ENCODE results near the gene NEK3. TPM values are rescaled to one million over a fixed set of nuclear protein-coding genes. Genes with fewer than 3 reads are reported as not detected.
"Not testable (repeated sequence)": the region's sequence is repeated elsewhere in the genome, so short reads cannot be mapped to it uniquely, and the experiment has no call there.

NEK3 gene
- total and polyA plus RNA-seq, 2 donors from 2014 or later, result 17.4 to 21.1 TPM

DNA sequence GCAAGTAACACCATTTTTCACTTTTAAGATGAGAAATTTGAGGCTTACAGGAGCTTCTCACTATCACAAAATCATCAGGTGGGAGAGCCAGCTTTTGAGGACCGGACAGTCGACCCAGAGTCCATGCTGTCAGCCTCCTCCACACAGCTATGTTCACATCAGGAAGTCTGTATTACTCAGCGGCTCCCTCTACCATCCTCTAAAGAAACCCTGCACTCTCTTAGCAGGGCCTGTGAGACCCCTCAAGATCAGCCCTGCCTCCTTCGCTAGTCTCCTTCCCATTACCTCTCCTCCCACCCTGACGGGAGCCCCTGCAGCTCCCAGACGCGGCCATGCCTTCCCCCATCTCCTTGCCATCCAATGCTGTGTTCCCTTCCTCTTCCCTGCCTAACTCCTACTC, 43.1 kb upstream of the NEK3 start:
- H3K27me3 ChIP-seq (ENCODE audit: control insufficient read depth, insufficient read depth, low read length); H3K36me3 ChIP-seq (ENCODE audit: control insufficient read depth in 2 of 3, insufficient read depth in 3 of 3, low read length in 3 of 3); H3K9ac ChIP-seq (ENCODE audit: low read length in 3 of 3); intact Hi-C loops (cut with DNase I); DNase-seq; H3K4me1 ChIP-seq (ENCODE audit: control insufficient read depth in 2 of 3, insufficient read depth in 2 of 3, low read depth in 1 of 3, low read length in 3 of 3); H3K27ac ChIP-seq (ENCODE audit: low read depth in 2 of 2, low read length in 2 of 2); FAIRE-seq; H3K9me3 ChIP-seq (ENCODE audit: control insufficient read depth in 2 of 3, insufficient read depth in 1 of 3, low read length in 3 of 3); H3K4me3 ChIP-seq (ENCODE audit: low read length in 3 of 3): not testable (repeated sequence)

DNA sequence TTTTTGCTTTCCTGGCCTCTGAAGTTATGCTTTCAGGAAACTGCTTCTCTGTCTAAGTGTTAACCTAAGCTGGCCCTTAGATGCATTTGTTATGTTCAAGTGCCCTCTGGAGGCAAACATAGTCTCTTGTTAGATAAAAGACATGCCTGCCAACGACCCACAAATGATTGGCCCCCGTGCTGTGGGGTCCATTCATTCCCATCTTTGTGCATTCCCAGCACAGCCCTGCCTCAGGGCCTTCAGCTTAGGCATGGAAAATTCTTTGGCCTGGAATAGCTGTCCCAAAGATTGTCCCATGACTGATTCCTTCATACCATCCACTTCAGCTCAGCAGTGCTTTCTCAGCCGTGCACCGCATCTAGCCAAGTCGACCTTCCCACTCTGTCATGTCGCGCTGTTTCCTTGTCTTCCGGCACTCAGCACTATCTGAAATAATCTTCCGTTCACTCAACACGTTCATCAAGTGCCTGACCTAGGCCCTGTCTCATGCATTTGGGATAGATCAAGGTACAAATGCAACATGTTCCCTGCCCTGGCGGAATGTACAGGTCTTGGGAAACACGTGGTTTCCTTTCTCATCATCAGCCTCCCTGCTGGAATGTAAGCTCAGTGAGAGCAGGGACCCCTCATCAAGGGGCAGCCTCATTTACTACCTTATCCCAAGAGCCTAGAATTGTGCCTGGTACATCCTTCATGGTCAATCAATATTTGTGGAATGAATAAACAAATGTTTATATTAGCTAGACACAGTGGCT, 42.2 kb upstream of the NEK3 start:
- H3K9me3 ChIP-seq (ENCODE audit: control insufficient read depth in 2 of 3, insufficient read depth in 1 of 3, low read length in 3 of 3); H3K9ac ChIP-seq (ENCODE audit: low read length in 3 of 3); H3K36me3 ChIP-seq (ENCODE audit: control insufficient read depth in 2 of 3, insufficient read depth in 3 of 3, low read length in 3 of 3); intact Hi-C loops (cut with DNase I); H3K4me3 ChIP-seq (ENCODE audit: low read length in 3 of 3); FAIRE-seq; H3K27ac ChIP-seq (ENCODE audit: low read depth in 2 of 2, low read length in 2 of 2); H3K27me3 ChIP-seq (ENCODE audit: control insufficient read depth, insufficient read depth, low read length); H3K4me1 ChIP-seq (ENCODE audit: control insufficient read depth in 2 of 3, insufficient read depth in 2 of 3, low read depth in 1 of 3, low read length in 3 of 3): not testable (repeated sequence)
- DNase-seq, result peak in 2 of 5 donors; percentile 36 to 65
- TF ChIP-seq, protein P1, sequence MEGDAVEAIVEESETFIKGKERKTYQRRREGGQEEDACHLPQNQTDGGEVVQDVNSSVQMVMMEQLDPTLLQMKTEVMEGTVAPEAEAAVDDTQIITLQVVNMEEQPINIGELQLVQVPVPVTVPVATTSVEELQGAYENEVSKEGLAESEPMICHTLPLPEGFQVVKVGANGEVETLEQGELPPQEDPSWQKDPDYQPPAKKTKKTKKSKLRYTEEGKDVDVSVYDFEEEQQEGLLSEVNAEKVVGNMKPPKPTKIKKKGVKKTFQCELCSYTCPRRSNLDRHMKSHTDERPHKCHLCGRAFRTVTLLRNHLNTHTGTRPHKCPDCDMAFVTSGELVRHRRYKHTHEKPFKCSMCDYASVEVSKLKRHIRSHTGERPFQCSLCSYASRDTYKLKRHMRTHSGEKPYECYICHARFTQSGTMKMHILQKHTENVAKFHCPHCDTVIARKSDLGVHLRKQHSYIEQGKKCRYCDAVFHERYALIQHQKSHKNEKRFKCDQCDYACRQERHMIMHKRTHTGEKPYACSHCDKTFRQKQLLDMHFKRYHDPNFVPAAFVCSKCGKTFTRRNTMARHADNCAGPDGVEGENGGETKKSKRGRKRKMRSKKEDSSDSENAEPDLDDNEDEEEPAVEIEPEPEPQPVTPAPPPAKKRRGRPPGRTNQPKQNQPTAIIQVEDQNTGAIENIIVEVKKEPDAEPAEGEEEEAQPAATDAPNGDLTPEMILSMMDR (IDR thresholded peaks at IDR 0.05; ENCODE audit: borderline replicate concordance, extremely low read depth, insufficient read depth), result peak; percentile 42

DNA sequence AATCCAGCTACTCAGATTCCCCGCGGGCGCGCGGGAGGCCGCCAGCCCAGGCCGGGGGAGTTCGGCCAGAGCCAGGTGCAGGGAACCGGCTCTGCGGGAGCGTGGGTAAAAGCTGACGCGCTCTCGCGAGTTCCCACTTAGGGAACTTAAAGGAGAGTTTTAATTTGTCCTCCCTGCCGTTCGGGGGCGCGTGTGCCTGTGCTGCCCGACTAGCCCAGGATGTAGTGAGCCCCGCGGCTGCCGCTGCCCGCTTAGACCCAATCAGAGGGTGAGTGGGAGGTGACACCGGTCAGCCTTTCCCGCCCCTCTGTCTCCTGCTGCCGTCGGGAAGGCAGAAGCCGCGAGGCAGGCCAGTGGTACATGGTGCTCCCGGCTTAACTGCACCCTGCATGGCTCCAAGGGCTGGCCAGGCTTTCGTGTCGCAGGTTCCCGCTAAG, 36.0 kb upstream of the NEK3 start:
- TF ChIP-seq, protein P1 (IDR thresholded peaks at IDR 0.05; ENCODE audit: borderline replicate concordance, extremely low read depth, insufficient read depth), result peak; percentile 9
- no peaks in the 10 kb centered on the region for H3K27me3 ChIP-seq (ENCODE audit: control insufficient read depth, insufficient read depth, low read length)
- no peak for FAIRE-seq
- peak overlapping the region in 2 of 3 donors; percentile 28 to 99 for H3K9ac ChIP-seq (ENCODE audit: low read length in 3 of 3)
- intact Hi-C loops (cut with DNase I), result no loop called here
- DNase-seq, result peak; percentile 72 to 95 (median 85)
- H3K9me3 ChIP-seq (ENCODE audit: control insufficient read depth in 2 of 3, insufficient read depth in 1 of 3, low read length in 3 of 3), result no peaks in the 10 kb centered on the region
- H3K4me3 ChIP-seq (ENCODE audit: low read length in 3 of 3), result peak overlapping the region; percentile 81 to 100 (median 99)
- peak overlapping the region in 1 of 2 donors; percentile 51 for H3K27ac ChIP-seq (ENCODE audit: low read depth in 2 of 2, low read length in 2 of 2)
- H3K4me1 ChIP-seq (ENCODE audit: control insufficient read depth in 2 of 3, insufficient read depth in 2 of 3, low read depth in 1 of 3, low read length in 3 of 3), result peaks cover 0 to 5% (median 0%) of the 10 kb centered on the region in 3 donors
- H3K36me3 ChIP-seq (ENCODE audit: control insufficient read depth in 2 of 3, insufficient read depth in 3 of 3, low read length in 3 of 3), result no peaks in the 10 kb centered on the region

DNA sequence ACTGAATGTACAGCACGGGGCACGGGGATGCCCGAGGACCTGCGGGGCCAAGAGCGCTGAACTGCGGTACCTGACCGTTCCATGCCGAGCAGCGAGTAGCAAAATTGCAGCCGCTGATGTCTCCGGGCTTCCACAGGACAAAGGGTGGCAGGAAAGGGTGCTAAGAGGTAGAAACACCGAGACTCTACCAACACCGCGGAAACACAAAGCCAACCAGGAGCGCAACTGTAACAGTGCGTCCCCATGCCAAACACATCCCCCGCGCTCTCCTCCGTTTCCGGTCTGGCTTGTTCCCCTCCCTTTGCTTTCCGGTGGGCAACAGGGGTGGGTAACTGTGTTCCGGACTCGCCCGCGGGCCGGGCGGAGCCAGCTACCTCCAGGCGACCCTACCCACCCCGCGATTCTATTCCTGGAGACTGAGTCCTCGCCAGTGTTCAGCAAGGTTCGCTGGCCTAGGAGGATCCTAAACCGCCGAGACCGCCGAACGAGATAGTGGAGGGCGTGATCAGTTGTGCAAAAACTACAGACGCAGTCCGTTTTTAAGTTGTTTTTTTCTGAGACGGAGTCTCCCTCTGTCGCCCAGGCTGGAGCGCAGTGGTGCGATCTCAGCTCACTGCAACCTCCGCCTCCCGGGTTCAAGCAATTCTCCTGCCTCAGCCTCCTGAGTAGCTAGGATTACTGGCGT, 34.9 kb upstream of the NEK3 start:
- peak overlapping the region; percentile 81 to 100 (median 99) for H3K4me3 ChIP-seq (ENCODE audit: low read length in 3 of 3)
- H3K27me3 ChIP-seq (ENCODE audit: control insufficient read depth, insufficient read depth, low read length), result no peaks in the 10 kb centered on the region
- H3K4me1 ChIP-seq (ENCODE audit: control insufficient read depth in 2 of 3, insufficient read depth in 2 of 3, low read depth in 1 of 3, low read length in 3 of 3), result peaks cover 0 to 5% (median 0%) of the 10 kb centered on the region in 3 donors
- no peaks in the 10 kb centered on the region for H3K36me3 ChIP-seq (ENCODE audit: control insufficient read depth in 2 of 3, insufficient read depth in 3 of 3, low read length in 3 of 3)
- peak; percentile 91 to 94 (median 94) for DNase-seq
- H3K27ac ChIP-seq (ENCODE audit: low read depth in 2 of 2, low read length in 2 of 2), result peak overlapping the region; percentile 67 to 69
- intact Hi-C loops (cut with DNase I), result no loop called here
- no peaks in the 10 kb centered on the region for H3K9me3 ChIP-seq (ENCODE audit: control insufficient read depth in 2 of 3, insufficient read depth in 1 of 3, low read length in 3 of 3)
- peak overlapping the region; percentile 28 to 99 (median 80) for H3K9ac ChIP-seq (ENCODE audit: low read length in 3 of 3)
- FAIRE-seq, result no peak
- TF ChIP-seq, protein P1 (IDR thresholded peaks at IDR 0.05; ENCODE audit: borderline replicate concordance, extremely low read depth, insufficient read depth), result peak; percentile 1

DNA sequence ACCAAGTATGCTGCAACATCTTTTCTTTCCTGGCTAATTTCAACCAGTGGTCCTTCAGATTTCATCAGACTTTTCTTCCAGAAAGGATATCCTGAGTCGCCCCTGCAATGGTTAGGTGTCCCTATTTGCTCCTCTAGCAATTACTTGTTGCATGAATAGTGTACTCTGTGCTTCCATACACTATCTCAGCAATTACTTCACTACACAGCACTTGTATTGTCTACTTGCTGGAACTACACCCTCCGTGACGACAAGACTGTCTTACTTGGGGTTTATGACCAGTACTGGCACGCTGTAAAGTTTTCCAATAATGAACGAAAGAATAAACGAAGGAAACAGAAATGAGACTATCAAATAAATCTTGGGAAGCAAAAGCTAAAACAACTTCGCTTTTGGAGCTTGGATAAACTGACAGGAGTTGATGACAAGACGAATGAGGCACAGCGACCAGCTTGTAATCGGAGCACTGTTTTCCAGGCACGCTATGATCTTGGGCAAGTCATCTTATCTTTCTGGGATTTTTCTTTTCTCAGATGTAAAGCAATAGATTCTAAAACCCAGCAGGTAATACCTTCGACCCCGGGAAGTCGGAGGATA, 34.3 kb upstream of the NEK3 start:
- peak overlapping the region; percentile 81 to 100 (median 99) for H3K4me3 ChIP-seq (ENCODE audit: low read length in 3 of 3)
- FAIRE-seq; intact Hi-C loops (cut with DNase I): not testable (repeated sequence)

More for the DNA sequence above, 34.3 kb upstream of the NEK3 start:
- peak in 2 of 5 donors; percentile 41 to 42 for DNase-seq
- not testable (repeated sequence) for H3K4me1 ChIP-seq (ENCODE audit: control insufficient read depth in 2 of 3, insufficient read depth in 2 of 3, low read depth in 1 of 3, low read length in 3 of 3); H3K27me3 ChIP-seq (ENCODE audit: control insufficient read depth, insufficient read depth, low read length); H3K9me3 ChIP-seq (ENCODE audit: control insufficient read depth in 2 of 3, insufficient read depth in 1 of 3, low read length in 3 of 3); H3K36me3 ChIP-seq (ENCODE audit: control insufficient read depth in 2 of 3, insufficient read depth in 3 of 3, low read length in 3 of 3)
- Histone ChIP-seq H3K27ac (ENCODE audit: low read depth in 2 of 2, low read length in 2 of 2) (peak overlapping the region in 1 of 2 donors; percentile 61), H3K9ac (ENCODE audit: low read length in 3 of 3) (peak overlapping the region; percentile 28 to 99 (median 80))

Data from kidney (tissue), 14 donors.